Progenitor cell of endocrine pancreas (in vitro differentiated cells): ENCODE data around the gene BEND7. TPM values are rescaled to one million over a fixed set of nuclear protein-coding genes. Genes with fewer than 3 reads are reported as not detected.
"Not testable (repeated sequence)": the region's sequence is repeated elsewhere in the genome, so short reads cannot be mapped to it uniquely, and the experiment has no call there.

Source experiments
- DNase-seq: peaks from one replicate; pipeline ENCODE4 v3.0.0; 2021; ENCODE audit warnings: low spot score; ENCODE audit not compliant: unreplicated experiment
- H3K27ac Mint-ChIP-seq: 2 replicates; pipeline ENCODE4 v1.8.0; 2021; ENCODE audit warnings: mild to moderate bottlenecking, moderate library complexity, mixed read lengths
- H3K27me3 Mint-ChIP-seq: 2 replicates; pipeline ENCODE4 v1.8.0; 2021; ENCODE audit warnings: mixed read lengths
- H3K36me3 Mint-ChIP-seq: 2 replicates; pipeline ENCODE4 v1.8.0; 2022; ENCODE audit warnings: mixed read lengths; ENCODE audit not compliant: insufficient read depth
- H3K4me1 Mint-ChIP-seq: 2 replicates; pipeline ENCODE4 v1.8.0; 2021; ENCODE audit warnings: low read depth, mixed read lengths
- H3K4me3 Mint-ChIP-seq: 2 replicates; pipeline ENCODE4 v1.8.0; 2021; ENCODE audit warnings: low read depth, mild to moderate bottlenecking, moderate library complexity, mixed read lengths
- H3K9me3 Mint-ChIP-seq: 2 replicates; pipeline ENCODE4 v1.8.0; 2021; ENCODE audit warnings: low read depth, mixed read lengths
- total RNA-seq: library from RNA; stranded (reverse); gene quantifications from 2 replicates; pipeline ENCODE4 v1.2.1, GENCODE V29; 2021
- TF ChIP-seq, protein P1 (sequence below): fragments of 200-600 bp; sonication (generic); IDR thresholded peaks from one replicate; pipeline ENCODE4 v1.5.0; 2021; ENCODE audit warnings: antibody characterized with exemption, mild to moderate bottlenecking; ENCODE audit not compliant: unreplicated experiment

The BEND7 gene
- total RNA-seq, 1 donor from 2014 or later, result 47.8 TPM

DNA sequence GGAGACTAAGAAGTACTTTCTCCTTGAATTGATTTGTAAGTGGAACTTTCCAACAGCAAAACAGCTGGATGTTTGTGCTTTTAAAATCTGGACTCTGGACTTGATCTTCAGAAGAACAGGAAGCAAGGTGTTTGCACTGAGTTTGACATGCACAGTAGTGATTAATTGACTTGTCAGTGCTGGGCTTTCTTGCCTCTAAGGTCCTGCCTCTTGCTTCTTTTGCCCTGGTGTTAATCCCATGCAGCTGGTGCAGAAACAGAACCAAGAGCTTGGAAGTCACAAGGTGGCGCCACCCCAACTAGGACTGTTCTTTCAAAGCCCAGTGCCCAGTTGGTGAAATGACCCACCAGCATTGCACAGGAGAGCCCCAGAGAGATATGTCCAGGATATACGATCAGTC, 114.0 kb downstream of the BEND7 start:
- TF ChIP-seq, protein P1, sequence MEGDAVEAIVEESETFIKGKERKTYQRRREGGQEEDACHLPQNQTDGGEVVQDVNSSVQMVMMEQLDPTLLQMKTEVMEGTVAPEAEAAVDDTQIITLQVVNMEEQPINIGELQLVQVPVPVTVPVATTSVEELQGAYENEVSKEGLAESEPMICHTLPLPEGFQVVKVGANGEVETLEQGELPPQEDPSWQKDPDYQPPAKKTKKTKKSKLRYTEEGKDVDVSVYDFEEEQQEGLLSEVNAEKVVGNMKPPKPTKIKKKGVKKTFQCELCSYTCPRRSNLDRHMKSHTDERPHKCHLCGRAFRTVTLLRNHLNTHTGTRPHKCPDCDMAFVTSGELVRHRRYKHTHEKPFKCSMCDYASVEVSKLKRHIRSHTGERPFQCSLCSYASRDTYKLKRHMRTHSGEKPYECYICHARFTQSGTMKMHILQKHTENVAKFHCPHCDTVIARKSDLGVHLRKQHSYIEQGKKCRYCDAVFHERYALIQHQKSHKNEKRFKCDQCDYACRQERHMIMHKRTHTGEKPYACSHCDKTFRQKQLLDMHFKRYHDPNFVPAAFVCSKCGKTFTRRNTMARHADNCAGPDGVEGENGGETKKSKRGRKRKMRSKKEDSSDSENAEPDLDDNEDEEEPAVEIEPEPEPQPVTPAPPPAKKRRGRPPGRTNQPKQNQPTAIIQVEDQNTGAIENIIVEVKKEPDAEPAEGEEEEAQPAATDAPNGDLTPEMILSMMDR, result peak; percentile 29
- Mint-ChIP-seq H3K9me3 (peaks cover 15% of the 10 kb centered on the region), H3K36me3 (no peaks in the 10 kb centered on the region), H3K4me3 (no peak overlapping the region), H3K27me3 (no peaks in the 10 kb centered on the region), H3K27ac (no peak overlapping the region), H3K4me1 (peaks cover 12% of the 10 kb centered on the region)
- no peak for DNase-seq

DNA sequence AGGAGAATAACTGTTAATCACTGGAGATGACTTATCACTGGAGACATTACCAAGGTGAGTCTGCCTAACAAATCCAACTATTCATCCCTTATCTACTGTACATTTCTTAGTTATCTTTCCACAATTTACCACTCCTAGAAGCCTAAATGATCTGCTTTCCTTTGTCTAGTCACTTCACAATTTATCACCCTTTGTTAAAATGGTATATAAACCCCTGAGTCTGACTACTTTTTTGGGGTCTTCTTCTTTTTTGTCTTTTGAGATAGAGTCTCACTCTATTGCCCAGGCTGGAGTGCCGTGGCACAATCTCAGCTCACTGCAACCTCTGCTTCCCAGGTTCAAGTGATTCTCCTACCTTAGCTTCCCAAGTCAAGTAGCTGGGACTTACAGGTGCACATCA, 114.7 kb downstream of the BEND7 start:
- Mint-ChIP-seq H3K36me3 (no peaks in the 10 kb centered on the region), H3K27ac (no peak overlapping the region), H3K9me3 (peaks cover 15% of the 10 kb centered on the region), H3K4me1 (peaks cover 12% of the 10 kb centered on the region), H3K27me3 (no peaks in the 10 kb centered on the region), H3K4me3 (no peak overlapping the region)
- TF ChIP-seq, protein P1, result no peak
- DNase-seq, result no peak

DNA sequence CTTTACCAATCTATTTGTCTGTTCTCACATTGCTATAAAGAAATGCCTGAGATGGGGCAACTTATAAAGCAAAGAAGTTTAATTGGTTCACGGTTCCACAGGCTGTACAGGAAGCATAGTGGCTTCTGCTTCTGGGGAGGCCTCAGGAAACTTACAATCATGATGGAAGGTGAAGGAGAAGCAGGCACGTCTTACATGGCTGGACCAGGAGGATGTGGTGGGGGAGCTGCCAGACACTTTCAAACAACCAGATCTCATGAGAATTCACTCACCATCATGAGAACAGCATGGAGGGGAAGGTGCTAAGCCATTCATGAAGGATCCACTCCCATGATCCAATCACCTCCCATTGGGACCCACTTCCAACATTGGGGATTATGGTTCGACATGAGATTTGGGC, 115.9 kb downstream of the BEND7 start:
- H3K27ac Mint-ChIP-seq, result no peak overlapping the region
- H3K4me1 Mint-ChIP-seq, result peaks cover 12% of the 10 kb centered on the region
- TF ChIP-seq, protein P1, result no peak
- H3K9me3 Mint-ChIP-seq, result peaks cover 15% of the 10 kb centered on the region
- no peaks in the 10 kb centered on the region for H3K36me3 Mint-ChIP-seq
- no peak for DNase-seq
- no peak overlapping the region for H3K4me3 Mint-ChIP-seq
- no peaks in the 10 kb centered on the region for H3K27me3 Mint-ChIP-seq

DNA sequence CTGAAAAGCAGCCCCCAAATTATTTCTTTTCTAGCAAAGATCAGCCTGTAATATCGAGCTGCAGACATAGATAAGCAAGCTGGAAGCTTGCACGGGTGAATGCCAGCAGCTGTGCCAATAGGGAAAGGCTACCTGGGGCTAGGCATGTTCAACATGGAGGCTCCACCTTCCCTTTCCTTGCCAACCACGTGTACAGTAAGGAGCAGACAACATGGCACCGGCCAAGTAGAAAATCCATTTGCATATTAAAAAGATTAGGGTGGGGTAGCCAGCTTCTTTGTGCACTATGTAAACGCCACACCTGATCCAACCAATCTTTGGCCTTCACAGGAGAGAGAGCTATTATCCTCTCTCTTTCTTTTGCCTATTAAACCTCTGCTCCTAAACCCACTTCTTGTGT, 124.0 kb downstream of the BEND7 start:
- H3K36me3 Mint-ChIP-seq, result no peaks in the 10 kb centered on the region
- no peak overlapping the region for H3K27ac Mint-ChIP-seq
- peaks cover 6% of the 10 kb centered on the region for H3K9me3 Mint-ChIP-seq
- no peak overlapping the region for H3K4me3 Mint-ChIP-seq
- TF ChIP-seq, protein P1, result no peak
- no peak for DNase-seq
- no peaks in the 10 kb centered on the region for H3K27me3 Mint-ChIP-seq
- no peaks in the 10 kb centered on the region for H3K4me1 Mint-ChIP-seq

DNA sequence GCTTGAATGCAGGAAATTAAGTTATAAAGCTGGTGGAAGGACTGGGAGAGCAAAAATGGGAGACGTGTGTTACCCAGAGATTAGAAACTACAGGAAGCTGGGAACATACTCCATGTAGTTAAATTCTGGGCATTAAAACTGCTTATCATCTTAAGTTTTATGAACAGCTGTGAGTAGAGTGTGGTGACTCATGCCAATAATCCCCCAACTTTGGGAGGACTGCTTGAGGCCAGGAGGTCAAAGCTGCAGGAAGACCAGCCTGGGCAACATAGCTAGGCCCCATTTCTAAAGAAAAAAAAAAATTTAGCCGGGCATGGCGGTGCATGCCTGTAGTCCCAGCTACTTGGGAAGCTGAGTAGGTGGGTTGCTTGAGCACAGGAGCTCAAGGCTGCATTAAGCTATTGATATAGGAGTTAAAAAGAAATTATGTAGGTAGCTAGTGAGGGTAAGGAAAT, 124.5 kb downstream of the BEND7 start:
- DNase-seq, result no peak
- peaks cover 6% of the 10 kb centered on the region for H3K9me3 Mint-ChIP-seq
- TF ChIP-seq, protein P1, result no peak
- H3K4me1 Mint-ChIP-seq, result no peaks in the 10 kb centered on the region
- H3K27me3 Mint-ChIP-seq, result no peaks in the 10 kb centered on the region
- H3K4me3 Mint-ChIP-seq, result no peak overlapping the region
- no peak overlapping the region for H3K27ac Mint-ChIP-seq
- H3K36me3 Mint-ChIP-seq, result no peaks in the 10 kb centered on the region

DNA sequence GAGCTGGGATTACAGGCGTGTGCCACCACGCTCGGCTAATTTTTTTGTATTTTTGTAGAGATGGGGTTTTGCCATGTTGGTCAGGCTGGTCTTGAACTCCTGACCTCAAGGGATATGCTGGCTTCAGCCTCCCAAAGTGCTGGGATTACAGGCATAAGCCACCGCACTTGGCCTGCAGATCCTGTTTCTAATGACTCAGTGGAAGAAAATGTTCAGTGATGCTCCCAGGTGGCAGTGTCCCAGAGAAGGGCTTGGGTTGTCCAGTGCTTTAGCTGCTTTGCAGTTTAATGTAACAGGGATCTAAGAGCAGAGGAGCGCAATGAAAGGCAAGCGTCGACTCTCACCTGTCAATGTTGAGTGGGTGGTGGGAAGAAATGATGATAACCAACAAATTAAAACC, 125.4 kb downstream of the BEND7 start:
- H3K27me3 Mint-ChIP-seq, H3K9me3 Mint-ChIP-seq, H3K4me3 Mint-ChIP-seq, H3K27ac Mint-ChIP-seq, DNase-seq, H3K36me3 Mint-ChIP-seq, H3K4me1 Mint-ChIP-seq: not testable (repeated sequence)
